Stimulated activated CD4-positive, alpha-beta T cell treated with anti-CD3 and anti-CD28 coated beads, TNF-alpha, amount 100 ng/mL, for 24 hours (primary cell): Measurements from ENCODE around the gene FNDC7.
"Not testable (repeated sequence)": the region's sequence is repeated elsewhere in the genome, so short reads cannot be mapped to it uniquely, and the experiment has no call there.

Experiments used
- DNase-seq, 3 experiments: peaks; one replicate each; pipeline ENCODE4 v3.0.0-alpha.2; 2020; ENCODE audit warnings: low read depth in 3 of 3

FNDC7 gene

DNA sequence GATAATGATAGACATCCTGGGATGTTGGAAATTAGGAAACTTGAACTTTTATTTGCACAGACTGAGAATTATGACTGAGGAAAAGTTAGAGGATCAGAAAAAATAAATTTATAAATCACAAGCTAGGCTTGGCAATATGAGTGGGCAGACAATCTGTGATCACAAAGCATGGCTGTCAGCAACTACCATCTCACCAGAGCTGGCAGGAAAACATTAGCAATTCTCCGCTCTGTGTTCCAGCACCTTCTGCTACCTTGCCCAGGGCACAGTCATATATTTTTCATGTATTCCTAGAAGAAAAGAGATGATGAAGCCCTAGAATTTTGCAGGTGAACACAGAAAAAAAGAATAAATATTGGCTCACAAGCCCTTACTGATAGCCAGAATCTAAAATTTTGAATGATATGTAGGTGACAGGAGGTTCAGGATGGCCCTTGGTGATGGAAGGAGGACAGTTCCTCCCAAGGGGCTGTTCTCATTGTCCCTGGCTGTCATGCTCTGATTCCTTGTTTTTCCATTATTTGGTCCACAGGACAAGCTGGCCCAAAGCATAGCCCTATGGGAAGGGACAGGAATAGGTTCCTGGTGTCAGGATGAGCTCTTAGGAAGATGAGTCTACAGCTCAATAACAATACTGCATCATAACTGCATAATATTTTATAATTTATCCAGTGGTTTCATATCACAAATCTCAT is 21.6 kb downstream of the FNDC7 start:
- DNase-seq: no peak

GRCh38 chr1:108742253-108742652 is 29.5 kb downstream of the FNDC7 start:
- DNase-seq: no peak

DNA sequence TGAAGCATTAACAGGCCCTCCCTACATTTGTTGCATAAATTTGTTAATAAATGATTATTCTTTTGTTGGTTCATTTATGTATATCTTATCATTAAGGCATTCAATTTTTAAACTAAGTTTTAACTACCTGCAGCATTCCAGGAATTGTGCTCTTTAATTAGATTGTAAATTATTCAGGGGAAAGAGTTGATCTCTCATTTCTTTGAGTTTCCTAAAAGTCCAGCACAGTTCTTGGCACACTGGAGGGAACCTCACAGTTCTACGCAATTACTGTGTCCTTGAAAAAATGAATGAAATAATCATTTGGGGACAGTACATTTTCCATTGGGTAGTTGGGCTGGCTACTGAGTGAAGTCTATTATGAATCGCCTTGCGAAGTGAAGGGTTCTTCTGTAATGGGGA is 33.3 kb downstream of the FNDC7 start:
- DNase-seq: no peak

DNA sequence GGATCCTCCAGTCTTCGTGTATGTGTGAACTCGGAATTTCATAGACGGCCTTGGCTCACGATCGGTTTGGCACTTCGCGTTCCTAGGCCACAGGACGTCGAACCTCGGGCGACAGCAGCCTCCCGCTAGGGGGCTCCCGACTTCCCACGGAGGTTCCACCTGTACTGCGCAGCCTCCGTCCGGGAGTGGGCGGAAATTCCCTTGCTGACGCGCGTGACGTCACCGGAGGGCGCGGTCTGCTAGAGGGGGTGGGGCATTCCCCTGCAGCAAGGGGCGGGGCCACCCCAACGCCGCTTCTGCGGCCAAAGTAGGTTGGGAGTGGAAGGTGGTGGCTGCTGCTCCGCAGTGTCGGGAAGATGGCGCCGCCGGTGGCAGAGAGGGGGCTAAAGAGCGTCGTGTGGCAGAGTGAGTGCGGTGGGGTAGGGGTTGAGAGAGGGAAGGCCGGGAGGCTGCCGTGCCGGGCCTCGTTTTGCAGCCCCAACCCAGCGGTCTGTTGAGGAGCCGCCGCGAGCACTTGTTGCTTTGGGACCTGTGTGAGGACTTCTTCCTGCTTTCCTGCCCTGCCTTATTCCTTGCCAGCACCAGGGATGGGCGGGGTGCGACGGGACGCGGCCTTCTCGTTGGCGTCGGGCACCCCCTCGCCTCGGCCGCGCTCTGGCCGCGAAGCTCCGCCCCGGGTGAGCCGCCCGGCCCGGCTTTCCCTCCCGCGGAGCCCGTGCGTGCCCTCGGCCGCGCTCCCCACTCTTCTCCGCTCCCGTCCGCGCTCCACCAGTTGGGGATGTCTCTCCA is 33.9 kb downstream of the FNDC7 start, which contains the start of gene STXBP3:
Gene STXBP3, plus strand, starts transcription at position 293 of the 789 bp plus-strand sequence. Its CDS starts 64 bp downstream, at position 357.
- peak; percentile 100 for DNase-seq

GRCh38 chr1:108747171-108747850 is 34.6 kb downstream of the FNDC7 start:
- peak; percentile 11 to 40 (median 24) for DNase-seq

- no peak for DNase-seq
Measured at GRCh38 chr1:108747898-108748297, 35.2 kb downstream of the FNDC7 start.

GRCh38 chr1:108749081-108749480 is 36.4 kb downstream of the FNDC7 start:
- no peak for DNase-seq

DNA sequence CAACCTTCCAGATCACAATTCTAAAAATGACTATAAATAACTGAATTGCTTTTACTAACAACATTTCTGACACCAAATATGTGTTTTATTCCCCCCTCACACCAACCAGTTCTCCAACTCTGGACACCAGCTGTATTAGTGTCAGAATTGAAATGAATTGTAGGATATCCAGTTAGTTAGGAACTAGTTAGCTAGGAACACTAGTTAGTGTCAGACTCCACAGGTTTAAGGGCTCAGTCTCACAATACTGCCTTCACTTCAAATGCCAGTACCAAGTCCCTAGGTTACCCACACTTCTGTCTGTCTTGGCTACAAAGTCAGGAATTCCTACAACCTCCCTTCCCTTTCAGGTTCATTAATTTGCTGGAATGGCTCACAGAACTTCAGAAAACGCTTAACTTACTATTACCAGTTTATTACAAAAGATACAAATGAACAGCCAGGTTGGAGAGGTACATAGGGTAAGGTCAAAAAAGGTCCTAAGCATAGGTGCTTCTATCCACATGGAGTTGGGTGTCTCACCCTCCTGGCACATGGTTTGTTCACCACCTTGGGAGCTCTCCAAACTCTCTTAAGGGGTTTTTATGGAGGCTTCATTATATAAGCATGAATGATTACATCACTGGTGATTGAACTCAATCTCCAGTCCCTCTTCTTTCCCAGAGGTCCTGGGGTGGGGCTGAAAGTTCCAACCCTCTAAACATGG is 37.9 kb downstream of the FNDC7 start:
- no peak for DNase-seq

DNA sequence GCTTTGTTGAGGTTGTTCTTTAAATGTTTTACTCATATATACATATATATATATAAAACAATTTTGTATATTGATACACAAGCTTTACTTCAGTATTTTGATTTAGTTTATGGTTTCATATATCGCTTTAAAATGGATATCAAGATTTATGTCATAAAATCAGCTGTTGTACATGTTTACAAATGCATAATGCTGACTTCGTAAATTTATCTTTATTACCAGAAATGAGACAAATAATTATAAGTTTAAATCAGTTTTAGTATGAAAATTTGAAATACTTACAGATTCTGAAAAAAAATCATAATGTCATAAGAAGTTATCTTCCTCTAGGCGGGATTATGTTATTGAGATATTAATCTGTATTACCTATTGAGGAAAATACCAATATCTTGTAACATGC is 40.7 kb downstream of the FNDC7 start:
- no peak for DNase-seq

- no peak for DNase-seq
Measured at GRCh38 chr1:108758796-108759195, 46.1 kb downstream of the FNDC7 start.

GRCh38 chr1:108767115-108767514 is 54.4 kb downstream of the FNDC7 start:
- no peak for DNase-seq

DNA sequence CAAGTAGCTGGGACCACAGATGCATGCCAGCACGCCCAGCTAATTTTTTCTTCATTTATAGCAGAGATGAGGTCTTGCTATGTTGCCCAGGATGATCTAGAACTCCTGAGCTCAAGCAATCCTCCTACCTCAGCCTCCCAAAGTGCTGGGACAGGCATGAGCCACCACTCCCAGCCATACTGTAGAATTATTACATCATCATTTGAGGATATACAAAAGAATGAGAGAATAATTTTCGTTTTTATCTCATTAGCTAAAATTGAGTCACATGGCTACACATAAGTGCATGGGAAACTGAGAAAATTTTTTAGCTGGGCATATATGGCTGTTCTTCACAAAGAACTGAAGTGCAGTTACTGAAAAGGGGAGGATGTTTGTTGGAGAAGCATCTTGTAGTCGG is 55.0 kb downstream of the FNDC7 start:
- DNase-seq: no peak

DNA sequence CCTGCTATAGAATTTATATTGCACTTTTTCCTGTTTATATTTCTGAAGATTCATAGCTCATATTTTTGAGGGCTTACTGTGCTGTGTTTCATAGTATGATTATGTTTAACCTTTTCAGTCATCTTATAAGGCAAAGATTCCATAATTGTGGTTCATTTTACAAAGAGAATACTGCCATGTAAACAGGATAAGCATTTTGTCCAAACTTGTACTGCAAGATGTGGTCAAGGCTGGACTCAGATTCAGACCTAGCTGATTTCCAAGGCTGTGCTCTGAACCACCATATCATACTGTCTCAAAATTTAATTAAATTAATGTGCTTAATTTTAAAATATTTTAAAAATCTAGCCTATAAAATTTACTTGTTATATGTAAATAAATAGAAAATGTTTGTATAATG is 65.1 kb downstream of the FNDC7 start:
- no peak for DNase-seq

- DNase-seq: no peak
Measured at GRCh38 chr1:108779455-108779854, 66.7 kb downstream of the FNDC7 start.

- DNase-seq: no peak
Measured at GRCh38 chr1:108780937-108781574, 68.3 kb downstream of the FNDC7 start.

DNA sequence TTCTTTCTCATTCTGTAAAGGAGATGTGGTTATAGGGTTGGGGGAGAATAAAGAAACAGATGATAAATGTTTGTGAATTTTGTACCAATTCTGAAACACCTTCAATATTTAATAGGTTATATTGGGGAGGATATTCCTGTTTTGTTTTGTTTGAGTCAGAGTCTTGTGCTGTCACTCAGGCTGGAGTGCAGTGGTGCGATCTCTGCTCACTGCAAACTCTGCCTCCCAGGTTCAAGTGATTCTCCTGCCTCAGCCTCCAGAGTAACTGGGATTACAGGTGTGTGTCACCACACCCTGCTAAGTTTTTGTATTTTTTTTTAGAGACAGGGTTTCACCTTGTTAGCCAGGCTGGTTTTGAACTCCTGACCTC is 68.9 kb downstream of the FNDC7 start:
- not testable (repeated sequence) for DNase-seq

DNA sequence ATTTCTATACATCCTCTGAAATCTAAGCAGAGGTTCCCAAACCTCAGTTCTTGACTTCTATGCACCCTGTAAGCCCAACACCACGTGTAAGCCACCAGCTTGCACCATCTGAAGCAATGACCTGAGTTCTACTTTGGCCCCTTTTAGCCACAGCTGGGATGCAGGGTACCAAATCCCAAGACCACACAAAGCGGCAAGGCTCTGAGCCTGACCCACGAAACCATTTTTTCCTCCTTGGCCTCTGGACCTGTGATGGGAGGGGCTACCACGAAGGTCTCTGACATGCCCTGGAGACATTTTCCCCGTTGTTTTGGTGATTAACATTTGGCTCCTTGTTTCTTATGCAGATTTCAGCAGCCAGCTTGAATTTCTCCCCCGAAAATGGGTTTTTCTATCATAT is 72.6 kb downstream of the FNDC7 start:
- DNase-seq: no peak

- no peak for DNase-seq
Measured at GRCh38 chr1:108785880-108786279, 73.2 kb downstream of the FNDC7 start.

GRCh38 chr1:108791790-108792189 is 79.1 kb downstream of the FNDC7 start:
- no peak for DNase-seq
